Peyer's patch (tissue), 4 donors: ENCODE measurements around the gene MRPL50. TPM values are rescaled to one million over a fixed set of nuclear protein-coding genes. Genes with fewer than 3 reads are reported as not detected.
A peak's percentile ranks its signal among the peaks of the same experiment; 100 is the strongest.

Experiments used
- DNase-seq, 3 donors: peaks; one replicate each; pipeline ENCODE4 v3.0.0-alpha.2; 2017 to 2019
- H3K27ac ChIP-seq, 4 donors: fragments of 200-600 bp; sonication (generic); one replicate each; pipeline ENCODE4 v1.5.1; 2016 to 2019
- H3K27me3 ChIP-seq, 2 donors: fragments of 200-600 bp; sonication (generic); one replicate each; pipeline ENCODE4 v1.5.1; 2019
- H3K36me3 ChIP-seq, 3 donors: fragments of 200-600 bp; sonication (generic); one replicate each; pipeline ENCODE4 v1.5.1; 2016 to 2019
- H3K4me1 ChIP-seq, 4 donors: fragments of 200-600 bp; sonication (generic); one replicate each; pipeline ENCODE4 v1.5.1; 2016 to 2019
- H3K4me3 ChIP-seq, 4 donors: fragments of 200-600 bp; sonication (generic); 1 replicate in 3 of 4; 2 replicates in 1 of 4; pipeline ENCODE4 v1.5.1; 2016 to 2019; ENCODE audit warnings: mild to moderate bottlenecking in 1 of 4
- H3K9me3 ChIP-seq, 4 donors: fragments of 200-600 bp; sonication (generic); one replicate each; pipeline ENCODE4 v1.5.1; 2016 to 2019; ENCODE audit warnings: mild to moderate bottlenecking in 1 of 4
- POLR2A ChIP-seq, 2 donors: fragments of 450-650 bp; IDR thresholded peaks; one replicate each; pipeline ENCODE4 v1.5.1; 2017; ENCODE audit warnings: antibody characterized with exemption in 2 of 2, mild to moderate bottlenecking in 2 of 2, moderate library complexity in 2 of 2
- total RNA-seq, 4 donors: library from RNA; depleted of rRNA; stranded (reverse); fragments of >200 nt; gene quantifications; one replicate each; pipeline ENCODE4 v1.1.0, GENCODE V29; 2016
- TF ChIP-seq, protein P1 (sequence below), 6 experiments: fragments of 450-650 bp in 4 of 6; fragments of 200-600 bp in 2 of 6; sonication (generic) in 1 of 6; IDR thresholded peaks; one replicate each; pipeline ENCODE4 v1.5.1; 2017 to 2019; ENCODE audit warnings: antibody characterized with exemption in 6 of 6, mild to moderate bottlenecking in 3 of 6, moderate library complexity in 1 of 6

The MRPL50 gene
- total RNA-seq, 4 donors from 2014 or later = 5.3 to 10.7 (median 8.9) TPM

DNA sequence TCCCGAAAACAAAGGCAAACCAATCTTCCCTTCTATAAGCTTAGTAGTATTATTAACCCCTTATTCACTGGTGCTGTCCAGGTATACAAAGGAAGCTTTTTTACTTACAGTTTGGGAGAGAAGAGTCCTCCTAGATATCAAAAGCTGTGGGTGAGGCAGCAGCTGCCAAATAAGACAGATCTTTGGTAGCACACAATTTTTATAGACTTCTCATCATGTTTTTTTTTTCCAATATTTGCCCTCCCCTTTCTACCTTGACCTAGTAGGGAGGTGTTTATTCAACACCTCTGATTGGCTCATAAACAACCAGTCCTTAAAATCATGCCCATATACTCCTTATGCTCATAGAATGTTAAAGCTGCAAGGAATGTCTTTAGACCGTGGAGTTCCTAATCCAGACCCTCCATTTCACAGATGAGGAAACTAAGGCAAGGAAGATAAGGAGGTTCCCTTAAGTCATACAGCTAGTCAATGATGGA lies 37.2 kb upstream of the MRPL50 start, which contains the start of gene ALDOB:
Gene ALDOB (minus strand): TSS at position 174 of the 479 bp plus-strand sequence. CDS start 4,887 bp downstream, outside the sequence.
- peak in 1 of 3 donors; percentile 72 for DNase-seq
- no peaks in the 10 kb centered on the region for H3K27me3 ChIP-seq
- TF ChIP-seq, protein P1, sequence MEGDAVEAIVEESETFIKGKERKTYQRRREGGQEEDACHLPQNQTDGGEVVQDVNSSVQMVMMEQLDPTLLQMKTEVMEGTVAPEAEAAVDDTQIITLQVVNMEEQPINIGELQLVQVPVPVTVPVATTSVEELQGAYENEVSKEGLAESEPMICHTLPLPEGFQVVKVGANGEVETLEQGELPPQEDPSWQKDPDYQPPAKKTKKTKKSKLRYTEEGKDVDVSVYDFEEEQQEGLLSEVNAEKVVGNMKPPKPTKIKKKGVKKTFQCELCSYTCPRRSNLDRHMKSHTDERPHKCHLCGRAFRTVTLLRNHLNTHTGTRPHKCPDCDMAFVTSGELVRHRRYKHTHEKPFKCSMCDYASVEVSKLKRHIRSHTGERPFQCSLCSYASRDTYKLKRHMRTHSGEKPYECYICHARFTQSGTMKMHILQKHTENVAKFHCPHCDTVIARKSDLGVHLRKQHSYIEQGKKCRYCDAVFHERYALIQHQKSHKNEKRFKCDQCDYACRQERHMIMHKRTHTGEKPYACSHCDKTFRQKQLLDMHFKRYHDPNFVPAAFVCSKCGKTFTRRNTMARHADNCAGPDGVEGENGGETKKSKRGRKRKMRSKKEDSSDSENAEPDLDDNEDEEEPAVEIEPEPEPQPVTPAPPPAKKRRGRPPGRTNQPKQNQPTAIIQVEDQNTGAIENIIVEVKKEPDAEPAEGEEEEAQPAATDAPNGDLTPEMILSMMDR (IDR thresholded peaks at IDR 0.05) = no peak
- TF ChIP-seq POLR2A (IDR thresholded peaks at IDR 0.05) = peak; percentile 84 to 97
- H3K9me3 ChIP-seq = no peaks in the 10 kb centered on the region
- H3K36me3 ChIP-seq = peaks cover 0 to 18% (median 0%) of the 10 kb centered on the region in 3 donors
- peaks cover 0 to 4% (median 0%) of the 10 kb centered on the region in 4 donors for H3K4me1 ChIP-seq
- peak within 1 kb of the TSS in 3 of 4 donors; percentile 63 to 92 (median 90) for H3K27ac ChIP-seq
- H3K4me3 ChIP-seq = peak within 1 kb of the TSS in 3 of 4 donors; percentile 24 to 54 (median 52)

DNA sequence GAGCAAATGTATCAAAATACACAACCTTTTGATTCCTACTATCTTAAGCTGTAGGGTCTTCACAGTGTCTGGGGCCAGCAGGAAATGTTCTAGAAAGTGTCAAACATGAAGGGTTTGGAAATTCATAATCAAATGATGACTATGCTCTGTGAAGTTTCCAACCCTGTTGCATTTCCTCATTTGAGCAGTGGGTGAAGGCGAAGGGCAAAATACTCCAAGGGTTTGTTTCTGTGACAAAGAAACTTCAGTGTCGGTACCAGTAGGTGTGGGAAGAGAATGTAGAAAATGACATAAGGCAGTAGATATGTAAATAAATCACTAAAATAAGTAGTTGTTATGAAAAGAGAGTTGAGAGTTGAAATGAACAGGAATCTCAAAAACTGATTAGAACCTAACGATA lies 36.6 kb upstream of the MRPL50 start:
- Histone ChIP-seq H3K27ac (peak overlapping the region in 3 of 4 donors; percentile 63 to 90 (median 83)), H3K4me1 (peaks cover 0 to 4% (median 0%) of the 10 kb centered on the region in 4 donors), H3K4me3 (peak overlapping the region in 3 of 4 donors; percentile 24 to 54 (median 52))

DNA sequence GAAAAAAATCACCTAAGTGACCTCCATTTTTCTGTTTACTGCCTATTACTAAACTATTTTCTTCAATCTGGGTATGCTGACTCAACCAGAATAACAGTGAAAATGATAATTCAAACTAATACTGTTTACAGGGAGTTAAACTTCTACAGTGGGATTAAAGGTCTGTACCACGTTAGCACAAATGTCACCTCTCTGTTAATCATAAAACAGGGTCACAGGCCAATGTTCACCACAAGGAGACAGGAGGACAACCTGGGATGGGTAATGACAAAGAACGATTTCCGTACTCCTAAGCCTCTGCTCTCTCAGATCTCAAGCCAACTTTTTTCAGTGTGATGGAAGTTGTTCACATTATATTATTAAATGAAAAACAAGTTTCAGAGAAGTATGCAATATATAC lies 34.8 kb upstream of the MRPL50 start:
- peak overlapping the region in 2 of 4 donors; percentile 52 to 54 for H3K4me3 ChIP-seq
- H3K4me1 ChIP-seq = peaks cover 0 to 3% (median 1%) of the 10 kb centered on the region in 4 donors
- peak overlapping the region in 3 of 4 donors; percentile 63 to 90 (median 83) for H3K27ac ChIP-seq
- peaks cover 0 to 40% (median 0%) of the 10 kb centered on the region in 3 donors for H3K36me3 ChIP-seq
- H3K9me3 ChIP-seq = no peaks in the 10 kb centered on the region
- TF ChIP-seq, protein P1 (IDR thresholded peaks at IDR 0.05) = peak in 3 of 6 experiments; percentile 20 to 39 (median 29)
- TF ChIP-seq POLR2A (IDR thresholded peaks at IDR 0.05) = peak; percentile 22 to 81
- H3K27me3 ChIP-seq = no peaks in the 10 kb centered on the region
- DNase-seq = no peak

More for the DNA sequence above, 36.6 kb upstream of the MRPL50 start:
- H3K36me3 ChIP-seq = peaks cover 0 to 25% (median 0%) of the 10 kb centered on the region in 3 donors
- no peaks in the 10 kb centered on the region for H3K27me3 ChIP-seq
- no peak for TF ChIP-seq POLR2A (IDR thresholded peaks at IDR 0.05)
- TF ChIP-seq, protein P1 (IDR thresholded peaks at IDR 0.05) = no peak
- H3K9me3 ChIP-seq = no peaks in the 10 kb centered on the region
- no peak for DNase-seq

DNA sequence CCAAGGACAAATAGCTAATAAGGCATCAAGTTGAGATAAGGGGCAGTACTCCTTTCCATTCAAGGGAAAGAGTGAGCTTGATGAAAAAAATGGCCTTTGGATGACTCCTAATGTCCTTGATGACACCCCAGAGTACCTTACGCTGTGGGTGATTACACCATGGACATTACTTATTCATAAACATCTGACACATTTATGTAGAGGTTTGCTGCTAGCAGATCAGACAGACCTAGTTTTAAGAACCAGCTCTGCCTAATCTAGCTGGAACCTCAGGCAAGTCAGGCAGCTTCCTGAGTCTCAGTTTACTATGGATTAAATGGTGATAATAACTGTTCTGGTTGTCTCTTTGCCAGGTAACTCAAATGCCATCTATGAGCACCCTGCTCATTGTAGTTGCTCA lies 34.3 kb upstream of the MRPL50 start:
- peak overlapping the region in 2 of 4 donors; percentile 52 to 54 for H3K4me3 ChIP-seq
- no peak for DNase-seq
- H3K9me3 ChIP-seq = no peaks in the 10 kb centered on the region
- peaks cover 0 to 45% (median 0%) of the 10 kb centered on the region in 3 donors for H3K36me3 ChIP-seq
- peak overlapping the region in 3 of 4 donors; percentile 63 to 90 (median 83) for H3K27ac ChIP-seq
- H3K4me1 ChIP-seq = peaks cover 0 to 3% (median 0%) of the 10 kb centered on the region in 4 donors
- TF ChIP-seq, protein P1 (IDR thresholded peaks at IDR 0.05) = no peak
- peak in 1 of 2 donors; percentile 34 for TF ChIP-seq POLR2A (IDR thresholded peaks at IDR 0.05)
- no peaks in the 10 kb centered on the region for H3K27me3 ChIP-seq

DNA sequence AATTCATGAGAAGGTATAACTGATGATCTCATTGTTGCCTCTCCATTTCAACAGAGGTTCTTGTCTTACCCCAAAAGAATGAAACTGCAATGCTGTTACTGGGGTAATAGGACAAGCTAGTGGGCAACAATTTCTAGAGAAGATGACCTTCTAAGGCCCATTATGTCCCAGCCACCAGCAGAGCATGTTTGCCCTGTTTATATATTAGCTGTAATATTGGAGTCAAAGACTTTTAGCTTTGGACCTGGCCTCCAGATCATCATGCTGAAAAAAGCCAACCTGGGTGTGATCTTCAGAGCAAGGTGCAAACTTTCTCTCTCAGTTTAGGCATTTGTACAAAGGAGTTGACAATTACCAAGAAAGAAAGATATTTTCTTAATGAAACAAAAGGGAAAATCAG lies 33.8 kb upstream of the MRPL50 start:
- Histone ChIP-seq H3K36me3 (peaks cover 0 to 49% (median 0%) of the 10 kb centered on the region in 3 donors), H3K27me3 (no peaks in the 10 kb centered on the region), H3K4me3 (peak overlapping the region in 2 of 4 donors; percentile 52 to 54), H3K27ac (peak overlapping the region in 3 of 4 donors; percentile 63 to 90 (median 83)), H3K9me3 (no peaks in the 10 kb centered on the region), H3K4me1 (peaks cover 0 to 3% (median 0%) of the 10 kb centered on the region in 4 donors)
- TF ChIP-seq, protein P1 (IDR thresholded peaks at IDR 0.05) = no peak
- no peak for TF ChIP-seq POLR2A (IDR thresholded peaks at IDR 0.05)
- no peak for DNase-seq
